GM23248 (cell line): ENCODE data around the gene PLEKHS1. TPM values are rescaled to one million over a fixed set of nuclear protein-coding genes. Genes with fewer than 3 reads are reported as not detected.
"Not testable (repeated sequence)": the region's sequence is repeated elsewhere in the genome, so short reads cannot be mapped to it uniquely, and the experiment has no call there.

Source experiments
- DNase-seq: peaks from one replicate; pipeline ENCODE4 v3.0.0-alpha.2; 2015
- H2AFZ ChIP-seq: fragments of 200-600 bp; sonication (generic); 2 replicates; pipeline ENCODE4 v1.6.1; 2016; ENCODE audit warnings: antibody characterized with exemption
- H3F3A ChIP-seq: fragments of 200-600 bp; sonication (generic); 2 replicates; pipeline ENCODE4 v1.6.1; 2016; ENCODE audit warnings: mild to moderate bottlenecking, antibody characterized with exemption, mixed run types; ENCODE audit not compliant: insufficient read depth
- H3K27ac ChIP-seq: fragments of 200-600 bp; sonication (generic); 2 replicates; pipeline ENCODE4 v1.5.1; 2016; ENCODE audit warnings: mild to moderate bottlenecking
- H3K27me3 ChIP-seq: fragments of 200-600 bp; sonication (generic); replicated peaks from 2 replicates; pipeline ENCODE4 v1.6.1; 2016; ENCODE audit warnings: mild to moderate bottlenecking; ENCODE audit not compliant: insufficient read depth
- H3K36me3 ChIP-seq: fragments of 200-600 bp; sonication (generic); 2 replicates; pipeline ENCODE4 v1.6.1; 2016; ENCODE audit warnings: low read depth, mild to moderate bottlenecking
- H3K4me1 ChIP-seq: fragments of 200-600 bp; sonication (generic); 2 replicates; pipeline ENCODE4 v1.6.1; 2016; ENCODE audit warnings: mild to moderate bottlenecking; ENCODE audit not compliant: insufficient read depth
- H3K4me2 ChIP-seq: fragments of 200-600 bp; sonication (generic); one replicate; pipeline ENCODE4 v1.6.1; 2016; ENCODE audit warnings: mild to moderate bottlenecking; ENCODE audit not compliant: unreplicated experiment
- H3K4me3 ChIP-seq: fragments of 200-600 bp; sonication (generic); 2 replicates; pipeline ENCODE4 v1.5.1; 2016; ENCODE audit warnings: mild to moderate bottlenecking
- H3K79me2 ChIP-seq: fragments of 200-600 bp; sonication (generic); 2 replicates; pipeline ENCODE4 v1.6.1; 2016; ENCODE audit warnings: mild to moderate bottlenecking; ENCODE audit not compliant: insufficient read depth
- H3K9ac ChIP-seq: fragments of 200-600 bp; sonication (generic); 2 replicates; pipeline ENCODE4 v1.6.1; 2016; ENCODE audit warnings: mild to moderate bottlenecking
- H3K9me2 ChIP-seq: fragments of 200-600 bp; sonication (generic); 2 replicates; pipeline ENCODE4 v1.6.1; 2016; ENCODE audit warnings: mixed run types, mild to moderate bottlenecking, moderate library complexity; ENCODE audit not compliant: insufficient read depth
- H3K9me3 ChIP-seq: fragments of 200-600 bp; sonication (generic); one replicate; pipeline ENCODE4 v1.6.1; 2017; ENCODE audit warnings: low read depth
- H4K20me1 ChIP-seq: fragments of 200-600 bp; sonication (generic); 2 replicates; pipeline ENCODE4 v1.6.0; 2016; ENCODE audit not compliant: insufficient read depth
- EZH2 ChIP-seq: fragments of 200-600 bp; sonication (generic); IDR thresholded peaks from 2 replicates; pipeline ENCODE4 v1.6.1; 2018; ENCODE audit warnings: antibody characterized with exemption, mild to moderate bottlenecking; ENCODE audit not compliant: insufficient read depth, poor library complexity, severe bottlenecking
- EZH2phosphoT487 ChIP-seq: fragments of 200-600 bp; sonication (generic); IDR thresholded peaks from 2 replicates; pipeline ENCODE4 v1.6.1; 2018; ENCODE audit warnings: antibody characterized with exemption, moderate library complexity, mild to moderate bottlenecking, low read depth; ENCODE audit not compliant: insufficient read depth
- WGBS, 2 experiments: methylation state at CpG; one replicate each; pipeline ENCODE4 v1.1.6; 2015 to 2017; ENCODE audit warnings: low lambda C conversion rate in 2 of 2, low coverage in 1 of 2; ENCODE audit errors: missing lambda C conversion rate in 2 of 2; 5-methylcytosine and 5-hydroxymethylcytosine counted together
- in situ Hi-C: fragments of 300-500 bp; cut with MboI; formaldehyde crosslinking; loops from 2 replicates; pipeline ENCODE4 v1.15.0; 2020
- polyA plus RNA-seq: library from polyadenylated mRNA; unstranded; fragments of >200 nt; fragmentation: Nextera tagmentation; extraction: Ambion mirVana; gene quantifications from 2 replicates; pipeline ENCODE4 v1.2.1, GENCODE V29; 2016
- total RNA-seq: library from RNA; depleted of rRNA; stranded (reverse); fragments of >200 nt; shearing (Covaris generic); gene quantifications from 2 replicates; pipeline ENCODE4 v1.2.3, GENCODE V29; 2014

PLEKHS1 gene
- total and polyA plus RNA-seq, 2 experiments from 2014 or later = not detected

- DNase-seq = no peak
- Histone ChIP-seq H3K36me3 (no peaks in the 10 kb centered on the region), H3K4me3 (no peak overlapping the region), H4K20me1 (no peaks in the 10 kb centered on the region), H3K9me2 (no peaks in the 10 kb centered on the region), H3K27me3 (peaks cover 55% of the 10 kb centered on the region), H3K9ac (no peak overlapping the region), H3K9me3 (no peaks in the 10 kb centered on the region), H3K4me2 (no peak overlapping the region), H3K79me2 (no peaks in the 10 kb centered on the region), H3K4me1 (no peaks in the 10 kb centered on the region), H3F3A (no peaks in the 10 kb centered on the region), H3K27ac (no peak overlapping the region), H2AFZ (no peak overlapping the region)
- 50 to 54% methylated on average over 2 of the region's 2 CpGs for WGBS, 2 experiments
- in situ Hi-C loops = no loop called here
- TF ChIP-seq EZH2phosphoT487 (no peak), EZH2 (no peak)
Measured at GRCh38 chr10:113767222-113767621, 15.7 kb downstream of the PLEKHS1 start.

GRCh38 chr10:113770346-113770745, 18.9 kb downstream of the PLEKHS1 start:
- DNase-seq = no peak
- no peaks in the 10 kb centered on the region for H3F3A ChIP-seq
- H3K36me3 ChIP-seq = no peaks in the 10 kb centered on the region
- H3K9me3 ChIP-seq = no peaks in the 10 kb centered on the region
- H3K9ac ChIP-seq = no peak overlapping the region
- WGBS, 2 experiments = 76 to 77% methylated on average over 4 of the region's 4 CpGs
- no peak overlapping the region for H3K27ac ChIP-seq
- H3K4me2 ChIP-seq = no peak overlapping the region
- no peak overlapping the region for H3K4me3 ChIP-seq
- in situ Hi-C loops = no loop called here
- no peaks in the 10 kb centered on the region for H4K20me1 ChIP-seq
- no peaks in the 10 kb centered on the region for H3K4me1 ChIP-seq
- TF ChIP-seq EZH2 (no peak), EZH2phosphoT487 (no peak)
- H3K79me2 ChIP-seq = no peaks in the 10 kb centered on the region
- H3K9me2 ChIP-seq = no peaks in the 10 kb centered on the region
- H3K27me3 ChIP-seq = peaks cover 64% of the 10 kb centered on the region
- H2AFZ ChIP-seq = no peak overlapping the region

DNA sequence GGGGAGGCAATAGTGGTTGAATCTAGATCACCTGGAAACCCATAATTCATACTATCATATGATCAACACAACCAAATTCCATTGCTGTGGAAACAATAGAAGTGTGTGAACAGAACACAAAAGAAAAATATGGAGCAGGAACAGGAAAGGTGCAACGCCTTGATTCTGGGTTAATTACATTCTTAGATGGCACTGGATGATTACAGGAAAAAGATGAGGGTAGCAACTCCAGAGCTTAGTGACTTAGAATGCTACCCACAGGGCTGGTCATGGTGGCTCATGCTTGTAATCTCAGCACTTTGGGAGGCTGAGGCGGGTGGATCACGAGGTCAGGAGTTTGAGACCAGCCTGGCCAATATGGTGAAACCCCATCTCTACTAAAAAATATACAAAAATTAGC, 19.6 kb downstream of the PLEKHS1 start:
- H3K27ac ChIP-seq, H4K20me1 ChIP-seq, H3F3A ChIP-seq, H3K9ac ChIP-seq, H3K4me2 ChIP-seq, H3K79me2 ChIP-seq, H3K4me1 ChIP-seq, DNase-seq, H3K4me3 ChIP-seq, H3K9me3 ChIP-seq, in situ Hi-C loops, H3K9me2 ChIP-seq, H2AFZ ChIP-seq, H3K36me3 ChIP-seq: not testable (repeated sequence)
- H3K27me3 ChIP-seq = peaks cover 69% of the 10 kb centered on the region
- 61 to 62% methylated on average over 3 of the region's 3 CpGs for WGBS, 2 experiments

GRCh38 chr10:113775686-113776294, 24.3 kb downstream of the PLEKHS1 start:
- Histone ChIP-seq H3K27ac (no peak overlapping the region), H2AFZ (no peak overlapping the region), H3K4me1 (peaks cover 6% of the 10 kb centered on the region; the same call in 1 of the 2 replicates), H4K20me1 (no peaks in the 10 kb centered on the region), H3F3A (no peaks in the 10 kb centered on the region), H3K9me3 (no peaks in the 10 kb centered on the region), H3K9ac (no peak overlapping the region), H3K4me2 (no peak overlapping the region), H3K27me3 (peaks cover 47% of the 10 kb centered on the region), H3K79me2 (no peaks in the 10 kb centered on the region), H3K36me3 (no peaks in the 10 kb centered on the region), H3K9me2 (no peaks in the 10 kb centered on the region), H3K4me3 (no peak overlapping the region)
- 64 to 66% methylated on average over 4 of the region's 4 CpGs for WGBS, 2 experiments
- in situ Hi-C loops = no loop called here
- DNase-seq = no peak
- TF ChIP-seq EZH2 = no peak
- TF ChIP-seq EZH2phosphoT487 = no peak

DNA sequence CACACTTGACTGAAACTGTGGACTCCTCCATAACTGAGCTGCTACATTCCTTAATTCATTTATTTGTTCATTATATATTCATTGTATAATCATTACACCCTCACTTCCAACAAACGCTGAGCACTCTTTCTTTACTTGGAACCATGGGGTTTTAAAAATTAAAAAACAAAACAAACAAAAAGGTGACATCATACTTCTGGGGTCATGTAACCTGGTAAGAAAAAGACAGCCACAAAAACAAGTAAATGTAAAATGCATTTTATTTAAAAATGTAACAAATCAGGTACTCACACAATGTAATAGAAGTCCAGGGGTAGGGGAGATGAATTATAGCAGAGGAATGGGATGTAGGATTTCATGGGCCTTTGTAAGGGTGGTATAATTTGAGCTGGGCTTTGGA, 25.1 kb downstream of the PLEKHS1 start:
- Histone ChIP-seq H2AFZ (no peak overlapping the region), H3K36me3 (no peaks in the 10 kb centered on the region), H3K4me1 (peaks cover 6% of the 10 kb centered on the region; the same call in 1 of the 2 replicates), H3K27me3 (peaks cover 47% of the 10 kb centered on the region), H3K9me3 (no peaks in the 10 kb centered on the region), H3K27ac (no peak overlapping the region), H3F3A (no peaks in the 10 kb centered on the region), H3K9me2 (no peaks in the 10 kb centered on the region), H3K4me2 (no peak overlapping the region), H3K9ac (no peak overlapping the region), H3K79me2 (no peaks in the 10 kb centered on the region), H3K4me3 (no peak overlapping the region), H4K20me1 (no peaks in the 10 kb centered on the region)
- in situ Hi-C loops = no loop called here
- no peak for TF ChIP-seq EZH2phosphoT487
- no peak for TF ChIP-seq EZH2
- DNase-seq = no peak
- 81 to 95% methylated on average over 1 of the region's 1 CpG for WGBS, 2 experiments
